HAP-1 (cell line): ENCODE results near the gene DGKI.

Source experiments
- DNase-seq, 2 experiments: peaks; one replicate each; pipeline ENCODE4 v3.0.0-alpha.2; 2016 to 2020; ENCODE audit warnings: low spot score in 2 of 2
- H3K27me3 ChIP-seq: fragments of 250-450 bp; sonication (Bioruptor Pico); 2 replicates; pipeline ENCODE4 v1.5.1; 2020; ENCODE audit warnings: low read depth, mild to moderate bottlenecking, moderate library complexity
- H3K36me3 ChIP-seq: fragments of 250-450 bp; sonication (Bioruptor Pico); replicated peaks from 2 replicates; pipeline ENCODE4 v1.5.1; 2020; ENCODE audit warnings: mild to moderate bottlenecking
- H3K4me1 ChIP-seq: fragments of 250-450 bp; sonication (Bioruptor Pico); 2 replicates; pipeline ENCODE4 v1.5.1; 2020; ENCODE audit warnings: mild to moderate bottlenecking
- H3K4me3 ChIP-seq: fragments of 250-450 bp; sonication (Bioruptor Pico); 2 replicates; pipeline ENCODE4 v1.5.1; 2020; ENCODE audit warnings: mild to moderate bottlenecking, moderate library complexity
- H3K9me3 ChIP-seq: fragments of 250-450 bp; sonication (Bioruptor Pico); 2 replicates; pipeline ENCODE4 v1.5.1; 2020; ENCODE audit warnings: mild to moderate bottlenecking, moderate library complexity
- in situ Hi-C: fragments of 300-500 bp; cut with MboI; formaldehyde crosslinking; loops from 3 replicates; pipeline ENCODE4 v1.14.3; 2020; ENCODE audit warnings: low sequenced_read_pairs, inconsistent platforms, mixed read lengths

DGKI gene

DNA sequence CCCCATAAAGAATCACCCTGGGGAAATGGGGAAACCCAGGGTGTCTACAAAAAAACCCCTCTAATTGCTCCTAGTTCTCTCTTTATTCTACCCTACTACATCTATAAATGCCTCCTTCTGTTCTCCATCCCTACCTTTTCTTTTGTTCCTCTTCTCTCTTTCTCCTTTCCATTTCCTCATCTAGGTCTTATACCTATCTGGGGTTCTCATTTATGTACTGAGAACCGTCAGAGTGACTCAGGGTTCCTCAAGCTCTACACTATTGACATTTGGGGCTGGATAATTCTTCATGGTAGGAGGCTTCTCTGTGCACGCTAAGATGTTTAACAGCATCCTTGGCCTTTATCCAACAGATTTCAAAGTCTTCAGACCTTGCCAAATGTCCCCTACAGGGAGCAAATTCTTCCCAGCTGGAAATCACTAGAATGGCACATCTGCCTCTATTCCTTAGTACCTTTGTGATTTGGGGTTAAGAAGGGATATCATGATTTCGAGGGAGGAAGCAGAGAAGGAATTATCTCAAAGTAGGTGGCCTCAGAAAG is 365.9 kb downstream of the DGKI start:
- no peak overlapping the region for H3K4me3 ChIP-seq
- no peaks in the 10 kb centered on the region for H3K36me3 ChIP-seq
- in situ Hi-C loops, result no loop called here
- H3K9me3 ChIP-seq, result no peaks in the 10 kb centered on the region
- DNase-seq, result no peak
- no peaks in the 10 kb centered on the region for H3K4me1 ChIP-seq
- H3K27me3 ChIP-seq, result no peaks in the 10 kb centered on the region

DNA sequence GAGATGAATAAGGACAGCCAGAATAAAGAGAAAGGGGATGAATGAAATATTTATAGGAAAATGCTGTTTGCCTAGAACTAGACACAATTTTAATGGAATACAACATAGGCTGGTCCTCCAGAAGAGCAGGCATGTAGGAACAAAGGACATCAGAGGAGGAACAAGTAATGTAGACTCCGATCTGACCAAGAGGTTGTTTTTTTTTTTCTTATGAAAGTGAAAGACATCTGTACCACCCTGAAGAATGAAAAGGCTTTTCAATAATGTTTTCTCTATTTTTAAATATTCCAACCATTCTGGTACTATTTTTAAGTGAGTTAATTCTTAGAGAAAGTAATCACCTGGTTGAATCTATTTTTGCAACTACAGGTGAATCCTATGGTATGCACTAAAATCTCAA is 366.4 kb downstream of the DGKI start:
- Histone ChIP-seq H3K27me3 (no peaks in the 10 kb centered on the region), H3K9me3 (no peaks in the 10 kb centered on the region), H3K36me3 (no peaks in the 10 kb centered on the region), H3K4me1 (no peaks in the 10 kb centered on the region), H3K4me3 (no peak overlapping the region)
- in situ Hi-C loops, result no loop called here
- DNase-seq, result no peak

DNA sequence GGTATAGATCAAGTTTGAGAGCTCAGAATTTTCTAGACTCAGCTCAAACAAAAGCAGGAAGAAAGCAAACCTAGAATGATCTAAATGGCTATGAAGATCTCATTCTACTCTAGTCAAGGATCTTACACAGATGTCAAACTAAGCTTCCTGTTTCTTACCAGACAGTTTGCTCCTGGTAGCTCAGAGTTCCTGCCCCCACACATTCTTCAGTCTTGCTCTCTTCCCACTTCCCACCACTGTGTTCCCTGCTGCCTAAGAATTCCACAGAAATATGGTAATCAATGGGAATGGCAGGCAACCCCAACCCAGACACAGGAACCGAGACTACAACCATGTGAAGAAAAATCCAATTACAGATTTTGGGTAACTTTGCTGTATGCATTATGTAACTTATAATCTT is 369.8 kb downstream of the DGKI start:
- in situ Hi-C loops, result no loop called here

GRCh38 chr7:137475966-137476365 is 370.8 kb downstream of the DGKI start:
- DNase-seq, result no peak

More for the DNA sequence above, 369.8 kb downstream of the DGKI start:
- Histone ChIP-seq H3K4me1 (no peaks in the 10 kb centered on the region), H3K36me3 (no peaks in the 10 kb centered on the region), H3K27me3 (no peaks in the 10 kb centered on the region), H3K9me3 (no peaks in the 10 kb centered on the region), H3K4me3 (no peak overlapping the region)
- DNase-seq, result no peak

GRCh38 chr7:137474540-137475026 is 372.2 kb downstream of the DGKI start:
- in situ Hi-C loops, result no loop called here
- no peaks in the 10 kb centered on the region for H3K36me3 ChIP-seq
- H3K27me3 ChIP-seq, result no peaks in the 10 kb centered on the region
- DNase-seq, result no peak
- no peaks in the 10 kb centered on the region for H3K4me1 ChIP-seq
- H3K4me3 ChIP-seq, result no peak overlapping the region
- no peaks in the 10 kb centered on the region for H3K9me3 ChIP-seq

More at GRCh38 chr7:137475966-137476365, 370.8 kb downstream of the DGKI start:
- H3K9me3 ChIP-seq, result no peaks in the 10 kb centered on the region
- no peaks in the 10 kb centered on the region for H3K27me3 ChIP-seq
- H3K4me3 ChIP-seq, result no peak overlapping the region
- no peaks in the 10 kb centered on the region for H3K36me3 ChIP-seq
- in situ Hi-C loops, result no loop called here
- H3K4me1 ChIP-seq, result no peaks in the 10 kb centered on the region

DNA sequence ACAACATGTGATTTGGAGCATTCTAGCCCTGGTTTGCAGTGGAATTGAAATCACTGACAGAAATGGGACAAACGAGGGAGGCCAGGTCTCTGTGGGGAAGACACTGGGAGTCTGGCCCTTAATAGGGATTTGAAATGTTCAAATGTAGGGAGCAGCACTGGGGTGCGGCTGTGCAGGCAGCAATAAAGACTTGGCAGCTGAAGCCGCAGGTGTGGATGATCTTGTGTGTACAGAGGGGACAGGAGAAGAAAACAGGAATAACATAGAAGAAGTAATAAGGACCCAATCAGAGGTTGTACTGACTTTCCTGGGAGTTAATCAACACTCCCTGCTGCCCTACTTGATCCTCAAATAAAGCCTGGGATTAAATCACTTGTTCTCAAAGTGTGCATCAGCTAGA is 375.6 kb downstream of the DGKI start:
- H3K4me3 ChIP-seq, result no peak overlapping the region
- in situ Hi-C loops, result no loop called here
- no peaks in the 10 kb centered on the region for H3K9me3 ChIP-seq
- no peak for DNase-seq
- H3K27me3 ChIP-seq, result peaks cover 11% of the 10 kb centered on the region
- H3K4me1 ChIP-seq, result no peaks in the 10 kb centered on the region
- no peaks in the 10 kb centered on the region for H3K36me3 ChIP-seq

GRCh38 chr7:137469858-137470257 is 376.9 kb downstream of the DGKI start:
- DNase-seq, result no peak
- in situ Hi-C loops, result no loop called here
- H3K36me3 ChIP-seq, result no peaks in the 10 kb centered on the region
- no peak overlapping the region for H3K4me3 ChIP-seq
- no peaks in the 10 kb centered on the region for H3K4me1 ChIP-seq
- peaks cover 11% of the 10 kb centered on the region for H3K27me3 ChIP-seq
- H3K9me3 ChIP-seq, result no peaks in the 10 kb centered on the region

DNA sequence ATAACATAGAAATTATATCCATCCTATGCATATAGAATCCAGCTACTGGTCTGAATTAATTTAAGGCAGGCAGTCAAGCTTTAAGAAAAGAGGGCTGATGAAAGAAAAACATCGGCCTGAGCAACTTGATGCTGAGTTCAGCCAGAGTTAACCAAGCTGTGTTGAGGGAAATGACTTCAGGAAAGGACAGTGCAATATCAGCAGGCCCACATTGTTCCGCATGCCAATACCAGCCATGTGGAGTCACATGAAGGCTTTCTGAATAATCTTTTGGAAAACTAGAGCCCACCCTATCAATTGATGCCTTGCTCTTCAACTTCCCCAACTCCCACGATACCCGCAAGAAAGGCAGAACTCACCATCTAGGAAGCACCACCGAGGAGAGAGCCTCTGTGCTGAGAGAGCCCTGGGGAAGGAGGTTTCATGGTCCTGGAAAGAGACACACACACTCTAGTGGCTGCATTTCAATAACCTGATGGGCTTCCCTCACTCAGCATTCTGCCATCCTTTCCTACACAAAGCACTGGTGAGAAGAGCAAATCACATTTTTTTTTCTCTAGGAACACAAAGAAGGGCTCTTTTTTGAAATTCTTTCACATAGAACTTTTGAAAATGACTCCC is 377.5 kb downstream of the DGKI start:
- Histone ChIP-seq H3K4me1 (no peaks in the 10 kb centered on the region), H3K4me3 (no peak overlapping the region), H3K9me3 (no peaks in the 10 kb centered on the region), H3K36me3 (no peaks in the 10 kb centered on the region), H3K27me3 (peaks cover 11% of the 10 kb centered on the region)
- no peak for DNase-seq
- in situ Hi-C loops, result no loop called here

DNA sequence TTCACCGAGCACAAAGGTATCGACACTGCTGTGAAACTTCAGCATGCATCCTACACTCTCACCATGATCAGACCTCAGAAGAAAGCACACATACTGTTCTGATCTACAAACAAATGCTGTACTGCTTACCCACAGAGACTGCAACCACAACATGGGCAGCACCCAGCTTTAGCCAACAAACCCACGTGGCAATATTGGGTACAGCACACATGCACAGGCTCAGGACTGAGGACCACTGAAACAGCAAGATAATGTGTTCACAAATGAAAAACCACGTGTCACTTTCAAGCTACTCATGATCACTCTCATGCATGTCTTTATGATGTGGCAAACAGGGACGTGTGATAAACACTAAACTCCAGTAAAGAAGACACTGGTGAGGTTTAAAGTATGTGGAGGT is 383.9 kb downstream of the DGKI start:
- Histone ChIP-seq H3K36me3 (no peaks in the 10 kb centered on the region), H3K9me3 (no peaks in the 10 kb centered on the region), H3K27me3 (no peaks in the 10 kb centered on the region; the same call in 1 of the 2 replicates), H3K4me1 (no peaks in the 10 kb centered on the region), H3K4me3 (no peak overlapping the region)
- DNase-seq, result no peak
- in situ Hi-C loops, result no loop called here

- in situ Hi-C loops, result no loop called here
- H3K9me3 ChIP-seq, result no peaks in the 10 kb centered on the region
- no peak for DNase-seq
Observed at GRCh38 chr7:137462074-137462715, 384.6 kb downstream of the DGKI start.

GRCh38 chr7:137458399-137458798 is 388.4 kb downstream of the DGKI start:
- H3K4me3 ChIP-seq, result no peak overlapping the region
- DNase-seq, result no peak
- H3K4me1 ChIP-seq, result no peaks in the 10 kb centered on the region
- H3K36me3 ChIP-seq, result no peaks in the 10 kb centered on the region
- no peaks in the 10 kb centered on the region for H3K27me3 ChIP-seq
- in situ Hi-C loops, result no loop called here
- H3K9me3 ChIP-seq, result no peaks in the 10 kb centered on the region

More at GRCh38 chr7:137462074-137462715, 384.6 kb downstream of the DGKI start:
- Histone ChIP-seq H3K36me3 (no peaks in the 10 kb centered on the region), H3K4me1 (no peaks in the 10 kb centered on the region), H3K4me3 (no peak overlapping the region), H3K27me3 (no peaks in the 10 kb centered on the region; the same call in 1 of the 2 replicates)

DNA sequence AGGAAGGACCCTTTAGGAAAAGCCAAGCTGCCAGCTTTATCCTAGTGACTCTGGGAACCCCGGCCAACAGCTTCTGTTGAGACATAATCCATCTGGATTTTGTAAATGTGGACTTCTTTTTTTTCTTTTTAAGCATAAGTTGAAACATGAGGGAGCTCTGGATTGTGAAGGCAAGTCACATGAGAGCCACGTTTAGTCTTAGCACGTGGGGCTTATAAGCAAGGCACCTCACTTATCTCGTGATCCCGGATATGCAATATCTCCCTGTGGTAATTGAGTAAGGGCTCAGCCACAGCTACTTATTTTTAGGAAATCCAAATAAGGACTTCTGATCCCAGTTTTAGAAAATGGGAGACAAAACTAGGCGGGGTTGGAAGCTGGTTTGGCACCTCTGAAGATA is 392.0 kb downstream of the DGKI start:
- H3K27me3 ChIP-seq, result no peaks in the 10 kb centered on the region
- in situ Hi-C loops, result no loop called here
- no peaks in the 10 kb centered on the region for H3K9me3 ChIP-seq
- H3K36me3 ChIP-seq, result no peaks in the 10 kb centered on the region
- no peak for DNase-seq
- no peaks in the 10 kb centered on the region for H3K4me1 ChIP-seq
- no peak overlapping the region for H3K4me3 ChIP-seq

DNA sequence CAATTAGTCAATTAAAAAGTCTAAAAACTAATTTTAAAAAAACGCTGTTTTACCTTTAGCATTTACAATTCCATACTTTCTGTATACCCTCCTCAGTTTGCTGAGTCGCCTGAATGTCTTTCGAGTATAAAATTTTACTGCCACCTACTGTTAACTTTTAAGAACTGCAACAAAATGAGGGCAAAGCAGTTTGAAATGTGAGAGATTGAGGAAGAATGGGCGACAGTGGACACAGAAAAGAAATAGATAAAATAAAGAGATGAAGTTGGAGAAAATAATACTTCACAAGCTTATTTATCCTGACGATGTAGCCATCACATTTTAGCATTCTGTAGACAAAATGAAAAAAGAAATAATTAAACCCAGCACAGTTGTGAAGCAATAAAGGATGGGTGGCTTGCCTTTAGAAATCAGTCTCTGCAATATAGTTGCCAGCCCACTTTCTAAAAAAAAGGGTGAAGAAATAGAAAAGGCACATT is 392.5 kb downstream of the DGKI start:
- Histone ChIP-seq H3K4me1 (no peaks in the 10 kb centered on the region), H3K36me3 (no peaks in the 10 kb centered on the region), H3K4me3 (no peak overlapping the region), H3K9me3 (no peaks in the 10 kb centered on the region), H3K27me3 (no peaks in the 10 kb centered on the region)
- DNase-seq, result peak in 1 of 2 experiments; percentile 35
- in situ Hi-C loops, result no loop called here

- DNase-seq, result no peak
- H3K4me1 ChIP-seq, result no peaks in the 10 kb centered on the region
- in situ Hi-C loops, result no loop called here
- no peaks in the 10 kb centered on the region for H3K27me3 ChIP-seq
- H3K9me3 ChIP-seq, result no peaks in the 10 kb centered on the region
- H3K4me3 ChIP-seq, result no peak overlapping the region
- no peaks in the 10 kb centered on the region for H3K36me3 ChIP-seq
Observed at GRCh38 chr7:137453356-137453755, 393.4 kb downstream of the DGKI start.
